HEK293 (cell line): ENCODE data around the gene TPP1.

ENCODE experiments used
- BCL6B ChIP-seq: fragments of 450-650 bp; formaldehyde crosslinking; IDR thresholded peaks from 2 replicates; pipeline ENCODE4 v1.5.1; 2017; ENCODE audit warnings: missing biosample characterization, missing genetic modification characterization
- ELK4 ChIP-seq: IDR thresholded peaks from 2 replicates; pipeline ENCODE4 v1.6.1; 2011; ENCODE audit warnings: mild to moderate bottlenecking, low read depth, low read length, borderline replicate concordance
- HOXC10 ChIP-seq: sonication (generic); formaldehyde crosslinking; IDR thresholded peaks from 2 replicates; pipeline ENCODE4 v1.8.1; 2023; ENCODE audit warnings: mild to moderate bottlenecking, missing genetic modification reagents
- PATZ1 ChIP-seq: fragments of 450-650 bp; formaldehyde crosslinking; IDR thresholded peaks from 2 replicates; pipeline ENCODE4 v1.5.1; 2016; ENCODE audit warnings: missing biosample characterization, missing genetic modification characterization
- TRIM28 ChIP-seq: IDR thresholded peaks from 2 replicates; pipeline ENCODE4 v1.6.1; 2011; ENCODE audit warnings: low read length, control low read depth, borderline replicate concordance
- TSHZ1 ChIP-seq: fragments of 450-650 bp; formaldehyde crosslinking; IDR thresholded peaks from 2 replicates; pipeline ENCODE4 v1.5.1; 2016; ENCODE audit warnings: missing biosample characterization, missing genetic modification characterization, borderline replicate concordance
- ZBTB11 ChIP-seq: fragments of 450-650 bp; formaldehyde crosslinking; conservative IDR thresholded peaks from 2 replicates; pipeline ENCODE4 v1.5.1; 2016; ENCODE audit warnings: low read depth, missing biosample characterization, missing genetic modification characterization
- ZNF138 ChIP-seq: fragments of 450-650 bp; formaldehyde crosslinking; IDR thresholded peaks from 2 replicates; pipeline ENCODE4 v1.5.1; 2016; ENCODE audit warnings: missing biosample characterization, missing genetic modification characterization, borderline replicate concordance
- ZNF157 ChIP-seq: fragments of 450-650 bp; formaldehyde crosslinking; IDR thresholded peaks from 2 replicates; pipeline ENCODE4 v1.5.1; 2016; ENCODE audit warnings: missing biosample characterization, missing genetic modification characterization
- ZNF18 ChIP-seq: fragments of 450-650 bp; formaldehyde crosslinking; IDR thresholded peaks from 2 replicates; pipeline ENCODE4 v1.5.1; 2016; ENCODE audit warnings: missing biosample characterization, missing genetic modification characterization
- ZNF2 ChIP-seq: fragments of 450-650 bp; formaldehyde crosslinking; IDR thresholded peaks from 2 replicates; pipeline ENCODE4 v1.5.1; 2016; ENCODE audit warnings: missing biosample characterization, missing genetic modification characterization
- ZNF214 ChIP-seq: fragments of 450-650 bp; formaldehyde crosslinking; IDR thresholded peaks from 2 replicates; pipeline ENCODE4 v1.5.1; 2017; ENCODE audit warnings: missing biosample characterization, mild to moderate bottlenecking, missing genetic modification characterization, borderline replicate concordance
- ZNF23 ChIP-seq: fragments of 450-650 bp; formaldehyde crosslinking; IDR thresholded peaks from 2 replicates; pipeline ENCODE4 v1.5.1; 2016; ENCODE audit warnings: missing biosample characterization, missing genetic modification characterization, borderline replicate concordance
- ZNF24 ChIP-seq: fragments of 450-650 bp; formaldehyde crosslinking; IDR thresholded peaks from 2 replicates; pipeline ENCODE4 v1.5.1; 2016; ENCODE audit warnings: missing biosample characterization, missing genetic modification characterization
- ZNF274 ChIP-seq, 2 experiments: fragments of 200-500 bp in 1 of 2; fragments of 450-650 bp in 1 of 2; sonication (Bioruptor generic) in 1 of 2; formaldehyde crosslinking in 1 of 2; IDR thresholded peaks; 2 replicates each; pipeline versions ENCODE4 v1.5.1 to v1.6.1; 2014 to 2016; ENCODE audit warnings: borderline replicate concordance in 1 of 2, inconsistent platforms in 1 of 2, low read length in 1 of 2, missing biosample characterization in 1 of 2, missing genetic modification characterization in 1 of 2
- ZNF398 ChIP-seq: fragments of 450-650 bp; formaldehyde crosslinking; IDR thresholded peaks from 2 replicates; pipeline ENCODE4 v1.5.1; 2017; ENCODE audit warnings: missing biosample characterization, missing genetic modification characterization
- ZNF529 ChIP-seq: fragments of 450-650 bp; formaldehyde crosslinking; IDR thresholded peaks from 2 replicates; pipeline ENCODE4 v1.5.1; 2017; ENCODE audit warnings: missing genetic modification characterization, missing biosample characterization; ENCODE audit not compliant: insufficient replicate concordance
- ZNF660 ChIP-seq: fragments of 450-650 bp; IDR thresholded peaks from 2 replicates; pipeline ENCODE4 v1.5.1; 2018; ENCODE audit warnings: missing biosample characterization, mild to moderate bottlenecking, missing genetic modification characterization
- ZNF664 ChIP-seq: fragments of 450-650 bp; formaldehyde crosslinking; IDR thresholded peaks from 2 replicates; pipeline ENCODE4 v1.5.1; 2016; ENCODE audit warnings: missing biosample characterization, missing genetic modification characterization
- ZNF837 ChIP-seq: fragments of 450-650 bp; formaldehyde crosslinking; IDR thresholded peaks from 2 replicates; pipeline ENCODE4 v1.5.1; 2016; ENCODE audit warnings: missing biosample characterization, missing genetic modification characterization

Gene TPP1

GRCh38 chr11:6618117-6619003 lies 862 bp downstream of the TPP1 start (continued):
- TF ChIP-seq BCL6B (tag by site-specific recombination) (no peak), ZNF2 (no peak), PATZ1 (tag by site-specific recombination) (no peak), ZNF660 (tag by site-specific recombination) (0 out of 2 replicates have a peak, but pooled peaks have one; percentile 26), ZNF214 (tag by site-specific recombination) (no peak), ELK4 (no peak), TRIM28 (no peak), ZNF274 (IDR thresholded peaks at IDR 0.05; ENCODE audit: low read length) (no peak), ZNF274 (tag by site-specific recombination; IDR thresholded peaks at IDR 0.05; ENCODE audit: borderline replicate concordance) (no peak), ZNF837 (tag by site-specific recombination) (no peak), TSHZ1 (tag by site-specific recombination) (no peak), ZNF157 (tag by site-specific recombination) (no peak), ZNF18 (tag by site-specific recombination) (0 out of 2 replicates have a peak, but pooled peaks have one; percentile 37), ZNF138 (no peak), ZNF24 (tag by site-specific recombination) (no peak), ZNF529 (no peak), ZNF398 (tag by site-specific recombination) (peak; percentile 64), HOXC10 (no peak), ZNF23 (no peak), ZBTB11 (peak; percentile 52; the same call in 1 of the 2 replicates), ZNF664 (tag by site-specific recombination) (no peak)
- TF ChIP-seq, all 188 proteins: peak for 6
